ENCODE results near the gene BANK1. TPM values are rescaled to one million over a fixed set of nuclear protein-coding genes. Genes with fewer than 3 reads are reported as not detected.

Gene BANK1
- total and polyA plus RNA-seq, 2 of the 8 experiments (the other 6 are each of a cell fraction or from before 2014, with no cell fraction given): 0.59 to 0.93 TPM

- POLR2A ChIA-PET (ENCODE audit: partially characterized antibody): no interaction called here
- Histone ChIP-seq H4K91ac (replicated peaks; ENCODE audit: insufficient read length, low read length) (no peak overlapping the region), H3K4ac (replicated peaks; ENCODE audit: insufficient read length, low read depth, low read length) (no peak overlapping the region), H3K27ac (ENCODE audit: low read depth, low read length) (no peak overlapping the region), H2AFZ (ENCODE audit: low read length) (no peak overlapping the region), H2BK12ac (ENCODE audit: low read depth, low read length) (no peak overlapping the region), H3K56ac (replicated peaks; ENCODE audit: insufficient read length, low read depth, low read length) (no peak overlapping the region), H3K23me2 (ENCODE audit: low read depth, low read length) (no peaks in the 10 kb centered on the region), H2BK20ac (ENCODE audit: low read length) (no peak overlapping the region), H3K23ac (ENCODE audit: insufficient read length) (no peak overlapping the region), H3K4me1 (replicated peaks in 1 of 4; ENCODE audit: control insufficient read depth in 3 of 4, insufficient read depth in 4 of 4, low read length in 3 of 4) (no peaks in the 10 kb centered on the region), H3K9me3 (ENCODE audit: insufficient read depth in 2 of 2, low read depth in 1 of 2, low read length in 1 of 2) (0 out of 4 replicates have a peak, but pooled peaks cover 0 to 3% of the 10 kb centered on the region in 2 experiments), H4K5ac (ENCODE audit: insufficient read length, low read depth, low read length) (no peak overlapping the region), H3K9ac (replicated peaks in 1 of 4; ENCODE audit: extremely low read depth in 1 of 4, low read depth in 3 of 4, low read length in 3 of 4) (no peak overlapping the region), H3K79me1 (ENCODE audit: low read depth, low read length) (no peaks in the 10 kb centered on the region), H3K14ac (ENCODE audit: insufficient read length) (no peak overlapping the region), H3K36me3 (ENCODE audit: control insufficient read depth in 2 of 4, insufficient read depth in 4 of 4, low read length in 3 of 4) (no peaks in the 10 kb centered on the region), H4K8ac (ENCODE audit: extremely low read depth, insufficient read depth, low read length) (no peak overlapping the region), H3K18ac (ENCODE audit: extremely low read depth, low read length) (no peak overlapping the region), H2BK15ac (ENCODE audit: low read length) (no peak overlapping the region), H3K4me2 (ENCODE audit: insufficient read depth in 1 of 2, low read depth in 2 of 2, low read length in 2 of 2) (no peak overlapping the region), H2AK5ac (ENCODE audit: low read depth, low read length) (no peak overlapping the region), H4K20me1 (replicated peaks in 1 of 2; ENCODE audit: control insufficient read depth in 1 of 2, insufficient read depth in 2 of 2, low read length in 2 of 2) (no peaks in the 10 kb centered on the region), H2BK120ac (replicated peaks; ENCODE audit: low read depth, low read length) (no peak overlapping the region), H3K79me2 (ENCODE audit: control insufficient read depth in 1 of 2, insufficient read depth in 2 of 2, low read length in 2 of 2) (no peaks in the 10 kb centered on the region), H3K27me3 (replicated peaks in 1 of 4; ENCODE audit: control insufficient read depth in 3 of 4, extremely low read depth in 1 of 4, insufficient read depth in 3 of 4, low read length in 3 of 4) (no peaks in the 10 kb centered on the region), H2BK5ac (ENCODE audit: low read depth, low read length) (no peak overlapping the region), H3K4me3 (ENCODE audit: extremely low read depth in 1 of 4, insufficient read depth in 2 of 4, low read depth in 3 of 4, low read length in 4 of 4) (no peak overlapping the region)
- FAIRE-seq (no peak), DNase-seq (ENCODE audit: low read depth in 1 of 2, low spot score in 2 of 2) (no peak)
- CTCF ChIA-PET (ENCODE audit: partially characterized antibody): no interaction called here
- no peak for TF ChIP-seq SRF (IDR thresholded peaks at IDR 0.05; ENCODE audit: low read depth, low read length)
- TF ChIP-seq CREB1 (IDR thresholded peaks at IDR 0.05): no peak
- no peak for TF ChIP-seq KDM1A (IDR thresholded peaks at IDR 0.05; ENCODE audit: borderline replicate concordance, low read length)
- TF ChIP-seq RFX5 (IDR thresholded peaks at IDR 0.05; ENCODE audit: borderline replicate concordance, low read depth, low read length): no peak
These were observed 34.0 kb downstream of the BANK1 start for GRCh38 chr4:101824500-101824899.
